ENCODE measurements around the gene PSPH. TPM values are rescaled to one million over a fixed set of nuclear protein-coding genes. Genes with fewer than 3 reads are reported as not detected.
A peak's percentile ranks its signal among the peaks of the same experiment; 100 is the strongest.

Gene PSPH
- total RNA-seq, 1 donor from 2014 or later, result 51.6 TPM

DNA sequence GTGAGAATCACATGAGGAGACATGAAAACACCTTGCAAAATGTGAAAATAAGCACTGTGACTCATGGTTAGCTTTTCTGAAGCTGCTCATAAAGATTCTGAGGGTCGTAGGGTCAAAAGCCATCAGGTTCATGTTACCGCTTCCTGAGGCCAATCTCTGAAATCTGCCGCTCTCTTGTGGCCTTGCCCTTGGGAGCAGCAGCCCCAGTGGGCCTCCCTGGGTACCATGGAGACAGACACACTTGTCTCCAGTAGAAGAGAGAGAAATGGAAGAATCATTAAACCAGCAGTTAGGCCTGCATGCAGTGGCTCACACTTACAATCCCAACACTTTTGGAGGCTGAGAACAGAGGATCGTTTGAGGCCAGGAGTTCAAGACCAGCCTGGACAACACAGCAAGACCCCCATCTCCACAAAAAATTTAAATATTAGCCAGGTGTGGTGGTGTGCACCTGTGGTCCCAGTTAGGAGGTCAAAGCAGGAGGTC is 44.0 kb downstream of the PSPH start:
- H3K9me3 Mint-ChIP-seq (ENCODE audit: unreplicated experiment), result peaks cover 2% of the 10 kb centered on the region
- H3K4me1 Mint-ChIP-seq (ENCODE audit: low read depth, unreplicated experiment), result peaks cover 8% of the 10 kb centered on the region
- peak; percentile 59 for DNase-seq
- peak overlapping the region; percentile 31 for H3K4me3 Mint-ChIP-seq (ENCODE audit: unreplicated experiment)
- H3K27ac Mint-ChIP-seq (ENCODE audit: unreplicated experiment), result no peak overlapping the region
- H3K27me3 Mint-ChIP-seq (ENCODE audit: unreplicated experiment), result no peaks in the 10 kb centered on the region
- no peaks in the 10 kb centered on the region for H3K36me3 Mint-ChIP-seq (ENCODE audit: unreplicated experiment)
- TF ChIP-seq, protein P1, sequence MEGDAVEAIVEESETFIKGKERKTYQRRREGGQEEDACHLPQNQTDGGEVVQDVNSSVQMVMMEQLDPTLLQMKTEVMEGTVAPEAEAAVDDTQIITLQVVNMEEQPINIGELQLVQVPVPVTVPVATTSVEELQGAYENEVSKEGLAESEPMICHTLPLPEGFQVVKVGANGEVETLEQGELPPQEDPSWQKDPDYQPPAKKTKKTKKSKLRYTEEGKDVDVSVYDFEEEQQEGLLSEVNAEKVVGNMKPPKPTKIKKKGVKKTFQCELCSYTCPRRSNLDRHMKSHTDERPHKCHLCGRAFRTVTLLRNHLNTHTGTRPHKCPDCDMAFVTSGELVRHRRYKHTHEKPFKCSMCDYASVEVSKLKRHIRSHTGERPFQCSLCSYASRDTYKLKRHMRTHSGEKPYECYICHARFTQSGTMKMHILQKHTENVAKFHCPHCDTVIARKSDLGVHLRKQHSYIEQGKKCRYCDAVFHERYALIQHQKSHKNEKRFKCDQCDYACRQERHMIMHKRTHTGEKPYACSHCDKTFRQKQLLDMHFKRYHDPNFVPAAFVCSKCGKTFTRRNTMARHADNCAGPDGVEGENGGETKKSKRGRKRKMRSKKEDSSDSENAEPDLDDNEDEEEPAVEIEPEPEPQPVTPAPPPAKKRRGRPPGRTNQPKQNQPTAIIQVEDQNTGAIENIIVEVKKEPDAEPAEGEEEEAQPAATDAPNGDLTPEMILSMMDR (IDR thresholded peaks at IDR 0.05; ENCODE audit: partially characterized antibody, unreplicated experiment), result no peak

DNA sequence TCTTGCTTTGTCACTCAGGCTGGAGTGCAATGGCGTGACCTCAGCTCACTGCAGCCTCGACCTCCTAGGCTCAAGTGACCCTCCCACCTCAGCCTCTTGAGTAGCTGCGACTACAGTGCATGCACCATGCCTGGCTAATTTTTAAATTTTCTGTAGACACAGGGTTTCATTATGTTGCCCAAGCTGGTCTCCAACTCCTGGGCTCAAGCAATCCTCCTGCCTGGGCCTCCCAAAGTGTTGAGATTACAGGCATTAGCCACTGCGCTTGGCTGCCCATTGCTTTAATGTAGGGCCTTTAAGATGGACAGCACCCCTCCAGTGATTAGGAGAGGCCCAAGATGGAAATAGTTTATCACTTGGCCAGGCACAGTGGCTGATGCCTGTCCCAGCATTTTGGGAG is 47.5 kb downstream of the PSPH start:
- no peaks in the 10 kb centered on the region for H3K36me3 Mint-ChIP-seq (ENCODE audit: unreplicated experiment)
- H3K4me1 Mint-ChIP-seq (ENCODE audit: low read depth, unreplicated experiment), result peaks cover 8% of the 10 kb centered on the region
- no peak overlapping the region for H3K27ac Mint-ChIP-seq (ENCODE audit: unreplicated experiment)
- H3K27me3 Mint-ChIP-seq (ENCODE audit: unreplicated experiment), result no peaks in the 10 kb centered on the region
- TF ChIP-seq, protein P1 (IDR thresholded peaks at IDR 0.05; ENCODE audit: partially characterized antibody, unreplicated experiment), result no peak
- H3K4me3 Mint-ChIP-seq (ENCODE audit: unreplicated experiment), result no peak overlapping the region
- no peaks in the 10 kb centered on the region for H3K9me3 Mint-ChIP-seq (ENCODE audit: unreplicated experiment)
- no peak for DNase-seq

DNA sequence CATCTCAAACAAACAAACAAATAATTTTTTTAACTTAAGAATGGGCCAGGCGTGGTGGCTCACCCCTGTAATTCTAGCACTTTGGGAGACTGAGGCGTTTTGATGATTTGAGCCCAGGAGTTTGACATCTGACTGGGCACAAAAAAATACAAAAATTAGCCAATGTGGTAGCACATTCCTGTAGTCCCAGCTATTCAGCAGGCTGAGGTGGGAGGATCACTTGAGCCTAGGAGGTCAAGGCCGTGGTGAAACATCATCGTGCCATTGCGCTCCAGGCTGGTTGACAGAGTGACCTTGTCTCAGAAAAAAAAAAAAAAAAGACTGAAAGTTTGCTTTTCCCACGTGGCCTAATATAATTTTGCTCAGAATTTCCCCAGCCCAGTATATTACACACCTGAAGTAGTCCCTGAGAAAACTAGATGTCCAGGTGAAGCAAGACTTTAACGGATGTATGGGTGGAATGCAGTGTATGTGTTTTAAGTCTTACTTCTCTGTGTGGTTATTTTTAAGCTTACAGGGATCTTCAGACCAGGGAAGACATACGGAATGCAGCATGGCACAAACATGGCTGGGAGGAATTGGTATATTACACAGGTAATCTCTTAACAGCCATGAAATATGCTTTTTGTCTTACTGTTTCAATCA is 54.3 kb downstream of the PSPH start:
- peaks cover 2% of the 10 kb centered on the region for H3K9me3 Mint-ChIP-seq (ENCODE audit: unreplicated experiment)
- no peak overlapping the region for H3K27ac Mint-ChIP-seq (ENCODE audit: unreplicated experiment)
- no peak overlapping the region for H3K4me3 Mint-ChIP-seq (ENCODE audit: unreplicated experiment)
- peaks cover 4% of the 10 kb centered on the region for H3K36me3 Mint-ChIP-seq (ENCODE audit: unreplicated experiment)
- TF ChIP-seq, protein P1 (IDR thresholded peaks at IDR 0.05; ENCODE audit: partially characterized antibody, unreplicated experiment), result no peak
- H3K27me3 Mint-ChIP-seq (ENCODE audit: unreplicated experiment), result peaks cover 2% of the 10 kb centered on the region
- no peaks in the 10 kb centered on the region for H3K4me1 Mint-ChIP-seq (ENCODE audit: low read depth, unreplicated experiment)
- DNase-seq, result no peak

DNA sequence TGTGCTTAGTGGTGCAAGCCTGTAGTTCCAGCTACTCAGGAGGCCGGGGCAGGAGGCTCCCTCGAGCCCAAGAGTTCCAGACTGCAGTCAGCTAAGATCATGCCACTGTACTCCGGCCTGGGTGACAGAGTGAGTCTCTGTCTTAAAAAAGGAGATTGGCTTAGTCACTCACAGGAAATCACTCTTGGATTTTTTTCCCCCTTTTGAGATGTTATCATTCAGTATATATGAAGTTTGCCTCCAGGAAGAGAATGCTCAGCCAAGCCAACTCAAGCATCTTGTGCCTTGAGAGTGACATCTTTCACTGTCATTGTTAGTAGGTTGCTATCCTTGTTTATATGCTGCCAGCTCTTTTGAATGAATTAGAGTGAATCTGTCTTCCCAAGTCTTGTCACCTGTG is 58.9 kb downstream of the PSPH start:
- no peak overlapping the region for H3K27ac Mint-ChIP-seq (ENCODE audit: unreplicated experiment)

DNA sequence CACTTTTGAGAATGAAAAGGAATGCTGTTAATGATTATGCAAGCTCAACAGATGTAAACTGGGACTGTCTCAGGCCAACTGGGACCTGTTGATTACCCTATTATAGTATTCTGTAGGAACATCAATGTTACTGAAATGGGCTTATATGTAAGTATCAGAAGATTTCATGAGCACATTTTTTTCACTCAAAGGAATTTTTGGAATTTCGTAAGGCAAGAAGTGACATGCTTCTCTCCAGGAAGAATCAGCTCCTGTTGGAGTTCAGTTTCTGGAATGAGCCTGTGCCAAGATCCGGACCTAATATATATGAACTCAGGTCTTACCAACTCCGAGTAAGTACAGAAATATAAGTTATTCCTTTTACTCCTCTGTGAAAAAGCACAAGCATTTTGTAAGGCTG is 67.7 kb downstream of the PSPH start:
- no peak overlapping the region for H3K4me3 Mint-ChIP-seq (ENCODE audit: unreplicated experiment)
- peaks cover 6% of the 10 kb centered on the region for H3K36me3 Mint-ChIP-seq (ENCODE audit: unreplicated experiment)
- DNase-seq, result no peak
- TF ChIP-seq, protein P1 (IDR thresholded peaks at IDR 0.05; ENCODE audit: partially characterized antibody, unreplicated experiment), result no peak
- no peaks in the 10 kb centered on the region for H3K9me3 Mint-ChIP-seq (ENCODE audit: unreplicated experiment)
- no peaks in the 10 kb centered on the region for H3K27me3 Mint-ChIP-seq (ENCODE audit: unreplicated experiment)
- no peak overlapping the region for H3K27ac Mint-ChIP-seq (ENCODE audit: unreplicated experiment)
- H3K4me1 Mint-ChIP-seq (ENCODE audit: low read depth, unreplicated experiment), result no peaks in the 10 kb centered on the region

More for the DNA sequence above, 58.9 kb downstream of the PSPH start:
- no peak overlapping the region for H3K4me3 Mint-ChIP-seq (ENCODE audit: unreplicated experiment)
- H3K27me3 Mint-ChIP-seq (ENCODE audit: unreplicated experiment), result peaks cover 3% of the 10 kb centered on the region
- DNase-seq, result no peak
- peaks cover 2% of the 10 kb centered on the region for H3K9me3 Mint-ChIP-seq (ENCODE audit: unreplicated experiment)
- TF ChIP-seq, protein P1 (IDR thresholded peaks at IDR 0.05; ENCODE audit: partially characterized antibody, unreplicated experiment), result no peak
- peaks cover 8% of the 10 kb centered on the region for H3K36me3 Mint-ChIP-seq (ENCODE audit: unreplicated experiment)
- H3K4me1 Mint-ChIP-seq (ENCODE audit: low read depth, unreplicated experiment), result no peaks in the 10 kb centered on the region
